Retinal pigment epithelial cell (primary cell): ENCODE results near the gene FMN1.

ENCODE experiments used
- DNase-seq: peaks from one replicate; pipeline ENCODE4 v3.0.0-alpha.2; 2010; ENCODE audit warnings: low read depth
- H3K4me3 ChIP-seq: 2 replicates; pipeline ENCODE4 v1.5.1; 2011; ENCODE audit warnings: mild to moderate bottlenecking, low read length, control low read depth, moderate library complexity
- CTCF ChIP-seq: conservative IDR thresholded peaks from 2 replicates; pipeline ENCODE4 v1.5.1; 2011; ENCODE audit warnings: low read depth, low read length, control low read depth, inconsistent platforms

FMN1 gene

GRCh38 chr15:33095641-33096040, 98.9 kb downstream of the FMN1 start:
- no peak for TF ChIP-seq CTCF
- no peak for DNase-seq
- no peak overlapping the region for H3K4me3 ChIP-seq

GRCh38 chr15:33094336-33094735, 100.2 kb downstream of the FMN1 start:
- DNase-seq: no peak
- H3K4me3 ChIP-seq: no peak overlapping the region
- TF ChIP-seq CTCF: no peak

DNA sequence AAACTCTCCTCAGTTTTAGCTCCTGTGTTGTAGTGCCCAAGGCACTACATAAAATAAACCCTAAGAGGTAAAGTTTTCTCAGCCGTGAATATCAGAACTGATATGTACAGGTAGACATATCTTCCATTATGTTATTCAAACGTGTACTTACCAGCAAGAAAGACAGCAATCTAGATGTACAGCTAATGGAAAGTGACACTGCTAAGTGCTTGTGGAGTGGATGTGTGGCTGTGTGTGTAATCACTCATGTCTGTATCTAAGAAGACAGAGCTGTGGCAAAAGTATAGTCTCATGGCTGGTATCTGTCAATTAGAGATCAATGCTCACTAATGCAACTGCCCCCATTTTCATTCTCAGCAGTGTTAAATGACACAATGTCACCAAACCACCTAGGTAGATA, 101.3 kb downstream of the FMN1 start:
- H3K4me3 ChIP-seq: no peak overlapping the region
- TF ChIP-seq CTCF: no peak
- no peak for DNase-seq

DNA sequence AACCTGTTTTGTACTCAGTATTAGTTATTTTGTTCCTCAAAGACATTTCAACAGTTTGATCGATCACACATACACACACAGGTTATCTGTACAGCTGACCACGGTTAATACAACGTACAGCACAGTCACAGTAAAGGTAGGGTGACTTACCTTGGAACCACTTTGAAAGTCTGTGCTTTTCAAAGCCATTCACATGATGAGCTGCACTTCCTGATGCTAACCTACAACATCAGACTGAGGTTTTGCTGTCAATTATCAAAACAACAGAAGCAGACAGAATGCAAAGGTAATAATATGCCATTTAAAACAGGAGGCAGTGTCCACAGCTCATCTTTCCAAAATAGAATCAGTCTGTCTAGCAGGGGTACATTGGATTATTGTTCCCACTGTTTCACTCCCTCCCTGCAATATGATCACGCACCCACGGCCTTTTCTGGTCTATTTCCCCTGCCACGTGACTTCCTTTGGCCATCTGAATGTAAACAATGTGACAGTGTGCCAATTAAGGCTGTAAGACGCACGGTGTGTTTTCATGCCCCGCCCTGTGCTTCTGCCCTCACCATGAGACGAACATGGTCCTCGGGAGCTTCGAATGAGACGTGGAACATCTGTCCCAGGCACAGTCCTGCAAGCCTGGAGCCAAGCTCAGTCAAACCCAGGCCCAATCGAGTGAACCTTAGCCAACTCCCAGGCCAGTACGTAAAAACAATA, 102.4 kb downstream of the FMN1 start:
- no peak for DNase-seq

GRCh38 chr15:33089878-33090757, 104.4 kb downstream of the FMN1 start:
- H3K4me3 ChIP-seq: no peak overlapping the region
- no peak for TF ChIP-seq CTCF
- DNase-seq: peak; percentile 95

More for the DNA sequence above, 102.4 kb downstream of the FMN1 start:
- no peak overlapping the region for H3K4me3 ChIP-seq
- TF ChIP-seq CTCF: no peak

GRCh38 chr15:33089165-33089877, 105.2 kb downstream of the FMN1 start:
- H3K4me3 ChIP-seq: no peak overlapping the region
- no peak for DNase-seq
- TF ChIP-seq CTCF: no peak
